SH-SY5Y (cell line): ENCODE measurements around the gene SNRPD3.

Experiments
- GATA2 ChIP-seq: IDR thresholded peaks from 2 replicates; pipeline ENCODE4 v1.6.1; 2011; ENCODE audit warnings: mild to moderate bottlenecking, low read depth, low read length
- GATA3 ChIP-seq: IDR thresholded peaks from 2 replicates; pipeline ENCODE4 v1.6.1; 2011; ENCODE audit warnings: low read depth, mild to moderate bottlenecking, low read length, moderate library complexity

DNA sequence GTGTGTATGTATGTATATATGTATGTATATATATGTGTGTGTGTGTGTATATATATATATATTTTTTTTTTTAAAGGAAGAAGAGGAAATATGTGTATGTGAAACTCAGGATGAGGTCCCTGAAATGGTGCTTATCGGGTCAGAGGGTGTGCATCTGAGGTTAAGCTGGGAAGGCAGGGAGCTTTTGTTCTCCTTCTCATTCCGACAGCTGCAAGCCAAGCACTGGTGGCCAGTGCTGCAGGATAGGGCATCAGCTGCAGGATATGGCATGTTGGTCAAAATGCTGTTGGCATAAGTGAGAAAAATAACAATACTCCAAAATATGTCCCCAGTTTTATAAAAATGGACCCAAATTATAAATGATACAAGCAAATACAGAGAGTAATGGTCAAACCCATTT lies 7.4 kb downstream of the SNRPD3 start:
- TF ChIP-seq GATA3, result no peak
- no peak for TF ChIP-seq GATA2
